Placental pericyte (primary cell): ENCODE measurements around the gene CAPN9. TPM values are rescaled to one million over a fixed set of nuclear protein-coding genes. Genes with fewer than 3 reads are reported as not detected.

Experiments
- small RNA-seq: library from RNA; depleted of rRNA; stranded (forward); fragments of <200 nt; gene quantifications from one replicate; pipeline ENCODE3, GENCODE V24; 2012; ENCODE audit warnings: low replicate concordance
- total RNA-seq: library from RNA; depleted of rRNA; stranded (reverse); fragments of >200 nt; gene quantifications from 2 replicates; pipeline ENCODE4 v1.2.3, GENCODE V29; 2012

Gene CAPN9, protein sequence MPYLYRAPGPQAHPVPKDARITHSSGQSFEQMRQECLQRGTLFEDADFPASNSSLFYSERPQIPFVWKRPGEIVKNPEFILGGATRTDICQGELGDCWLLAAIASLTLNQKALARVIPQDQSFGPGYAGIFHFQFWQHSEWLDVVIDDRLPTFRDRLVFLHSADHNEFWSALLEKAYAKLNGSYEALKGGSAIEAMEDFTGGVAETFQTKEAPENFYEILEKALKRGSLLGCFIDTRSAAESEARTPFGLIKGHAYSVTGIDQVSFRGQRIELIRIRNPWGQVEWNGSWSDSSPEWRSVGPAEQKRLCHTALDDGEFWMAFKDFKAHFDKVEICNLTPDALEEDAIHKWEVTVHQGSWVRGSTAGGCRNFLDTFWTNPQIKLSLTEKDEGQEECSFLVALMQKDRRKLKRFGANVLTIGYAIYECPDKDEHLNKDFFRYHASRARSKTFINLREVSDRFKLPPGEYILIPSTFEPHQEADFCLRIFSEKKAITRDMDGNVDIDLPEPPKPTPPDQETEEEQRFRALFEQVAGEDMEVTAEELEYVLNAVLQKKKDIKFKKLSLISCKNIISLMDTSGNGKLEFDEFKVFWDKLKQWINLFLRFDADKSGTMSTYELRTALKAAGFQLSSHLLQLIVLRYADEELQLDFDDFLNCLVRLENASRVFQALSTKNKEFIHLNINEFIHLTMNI
- not detected in 2 replicates for total RNA-seq

DNA sequence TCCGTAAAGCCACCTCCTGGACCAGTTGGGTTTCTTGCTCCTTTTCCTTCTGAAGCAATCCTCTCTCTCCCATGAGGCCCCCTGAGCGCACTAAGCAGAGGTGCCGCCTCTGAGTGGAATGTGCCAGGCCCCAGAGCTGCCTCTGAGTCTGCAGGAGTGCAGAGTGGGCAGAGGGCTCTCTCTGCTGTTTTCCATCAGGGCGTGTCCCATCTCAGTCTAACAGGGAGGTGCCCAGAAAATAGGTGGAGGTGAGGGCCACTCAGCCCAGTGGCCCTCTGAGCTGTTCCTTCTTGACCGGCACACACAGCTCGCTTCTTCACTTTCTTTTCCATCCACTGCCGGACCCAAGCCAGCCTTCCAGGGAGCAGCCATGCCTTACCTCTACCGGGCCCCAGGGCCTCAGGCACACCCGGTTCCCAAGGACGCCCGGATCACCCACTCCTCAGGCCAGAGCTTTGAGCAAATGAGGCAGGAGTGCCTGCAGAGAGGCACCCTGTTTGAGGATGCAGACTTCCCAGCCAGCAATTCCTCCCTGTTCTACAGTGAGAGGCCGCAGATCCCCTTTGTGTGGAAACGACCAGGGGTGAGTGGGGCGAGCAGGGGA, at the start of gene CAPN9:
TSS of gene CAPN9 (plus strand) at position 262 of the 604 bp plus-strand sequence. CDS start at position 371, 109 bp downstream.

DNA sequence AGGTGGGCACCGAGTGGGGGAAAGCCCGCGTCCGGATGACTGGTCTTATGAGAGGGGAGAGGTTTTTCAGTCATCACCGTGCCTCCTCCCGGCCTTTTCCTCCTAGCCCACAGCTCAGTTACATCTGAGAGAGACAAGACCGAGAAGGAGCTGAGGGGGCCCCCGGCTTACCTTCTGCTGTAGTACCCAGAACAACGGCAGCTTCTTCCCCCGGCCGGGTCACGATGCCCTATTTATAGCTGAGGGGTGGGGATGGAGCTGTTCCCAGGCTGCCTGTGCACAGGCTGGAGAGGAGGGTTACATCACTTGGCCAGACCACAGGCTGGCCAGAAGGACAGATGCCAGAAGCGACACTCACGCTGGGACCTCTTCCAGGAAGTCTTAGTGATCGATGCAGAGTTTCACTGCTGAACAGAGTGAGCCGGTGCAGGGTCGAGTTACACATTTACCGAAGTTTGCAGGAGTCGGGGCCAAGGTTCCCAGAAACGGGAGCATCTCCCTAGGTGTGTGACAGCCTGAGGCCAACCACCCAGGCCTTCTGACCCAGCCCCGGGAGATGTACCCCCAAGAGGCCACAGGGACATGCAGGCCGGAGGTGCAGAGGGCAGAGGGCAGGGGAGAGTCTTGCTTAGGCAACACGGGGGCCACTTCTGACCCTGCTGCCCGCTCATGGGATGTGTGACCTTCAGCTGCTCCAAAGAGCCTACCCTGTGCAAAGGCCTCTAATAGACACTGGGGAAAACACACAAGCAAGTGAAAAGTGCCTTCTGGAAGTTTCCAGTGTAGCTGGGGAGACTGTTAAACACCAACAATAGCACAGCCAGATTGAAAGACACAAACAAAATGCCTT, 33.0 kb upstream of the CAPN9 start, which contains the start of gene AGT:
TSS of gene AGT (minus strand) at position 208 of the 850 bp plus-strand sequence. CDS start 3,299 bp downstream, outside the sequence.

Small RNA genes lying within 50 kb of the gene (small RNA-seq; reads per million reads assigned to genes)
- gene RNA5SP79: 0.16 reads per million

Other genes starting within 250 kb of the CAPN9 start
- gene COG2, start 104.9 kb upstream of the CAPN9 start, total RNA-seq: 19.7 and 20.6 TPM in 2 replicates
- gene AGT, start 33.3 kb upstream of the CAPN9 start, total RNA-seq: 0.14 and 1.3 TPM in 2 replicates
- gene C1orf198, start 121.1 kb downstream of the CAPN9 start, total RNA-seq: 80.7 and 83.8 TPM in 2 replicates
- gene TTC13, start 231.5 kb downstream of the CAPN9 start, total RNA-seq: 9.0 and 15.9 TPM in 2 replicates
- gene ARV1, start 231.7 kb downstream of the CAPN9 start, total RNA-seq: 12.7 and 13.3 TPM in 2 replicates